Panc1 (cell line): ENCODE measurements around the gene RAB6B. TPM values are rescaled to one million over a fixed set of nuclear protein-coding genes. Genes with fewer than 3 reads are reported as not detected.
A peak's percentile ranks its signal among the peaks of the same experiment; 100 is the strongest.

Source experiments
- ATAC-seq: fragments of 200-7000 bp; cut with Tn5 transposase; 2 replicates; pipeline ENCODE4 v1.9.1; 2020; ENCODE audit warnings: mild to moderate bottlenecking, moderate library complexity
- BruUV-seq: library from RNA; stranded (reverse); fragments of 400-500 nt; replicated peaks from 2 replicates; lab custom pipeline; 2021; lab: Mats Ljungman, UMichigan
- CTCF ChIA-PET: fragments of 300-600 bp; sonication (Branson Sonifier 250); formaldehyde crosslinking; loops from one replicate; lab custom pipeline; 2022; ENCODE audit warnings: antibody characterized with exemption; lab: Charles Lee
- POLR2A ChIA-PET: fragments of 300-600 bp; sonication (Branson Sonifier 250); formaldehyde crosslinking; loops from one replicate; lab custom pipeline; 2022; ENCODE audit warnings: antibody characterized with exemption; lab: Charles Lee
- DNase-seq: peaks from one replicate; pipeline ENCODE4 v3.0.0-alpha.2; 2010; ENCODE audit warnings: low read depth, low spot score
- H3K27ac ChIP-seq: 2 replicates; pipeline ENCODE4 v1.5.1; 2011; ENCODE audit warnings: mild to moderate bottlenecking, low read length, inconsistent platforms
- H3K27me3 ChIP-seq: fragments of 200-500 bp; sonication (Bioruptor generic); 2 replicates; pipeline ENCODE4 v1.6.0; 2014; ENCODE audit warnings: low read length, inconsistent platforms; ENCODE audit not compliant: control insufficient read depth, insufficient read depth
- H3K36me3 ChIP-seq: fragments of 200-500 bp; sonication (Bioruptor generic); 2 replicates; pipeline ENCODE4 v1.5.1; 2014; ENCODE audit warnings: inconsistent platforms, mild to moderate bottlenecking, low read length, moderate library complexity; ENCODE audit not compliant: control insufficient read depth, insufficient read depth
- H3K4me1 ChIP-seq: 2 replicates; pipeline ENCODE4 v1.5.1; 2011; ENCODE audit warnings: inconsistent platforms, mild to moderate bottlenecking, low read length, moderate library complexity; ENCODE audit not compliant: control insufficient read depth, insufficient read depth
- H3K4me3 ChIP-seq, 2 experiments: 2 replicates each; pipeline ENCODE4 v1.5.1; 2011 to 2012; ENCODE audit warnings: low read depth in 2 of 2, low read length in 2 of 2, mild to moderate bottlenecking in 2 of 2, inconsistent platforms in 1 of 2, moderate library complexity in 1 of 2
- H3K9me3 ChIP-seq: fragments of 200-500 bp; sonication (Bioruptor generic); 2 replicates; pipeline ENCODE4 v1.5.1; 2014; ENCODE audit warnings: low read depth, mild to moderate bottlenecking, inconsistent platforms, low read length, moderate library complexity; ENCODE audit not compliant: control insufficient read depth, insufficient read depth
- POLR2AphosphoS5 ChIP-seq: IDR thresholded peaks from 2 replicates; pipeline ENCODE4 v1.6.1; 2012; ENCODE audit warnings: mild to moderate bottlenecking, low read depth, low read length, moderate library complexity
- SIN3A ChIP-seq: IDR thresholded peaks from 2 replicates; pipeline ENCODE4 v1.6.1; 2012; ENCODE audit warnings: low read depth, mild to moderate bottlenecking, low read length, moderate library complexity, borderline replicate concordance; ENCODE audit not compliant: insufficient read depth
- TCF7L2 ChIP-seq: IDR thresholded peaks from 2 replicates; pipeline ENCODE4 v1.6.1; 2011; ENCODE audit warnings: mild to moderate bottlenecking, low read depth, low read length, inconsistent platforms
- in situ Hi-C: cut with HindIII; loops from 2 replicates; pipeline ENCODE4 v1.10.0; 2016; ENCODE audit warnings: low sequenced_read_pairs, low pct_unique_long_range_greater_than_20kb
- intact Hi-C: fragments of 100-400 bp; cut with micrococcal nuclease; formaldehyde crosslinking; loops from one replicate; pipeline ENCODE4 v1.10.0; 2022; ENCODE audit not compliant: unreplicated experiment
- total RNA-seq: library from RNA; stranded (reverse); gene quantifications from one replicate; pipeline ENCODE4 v1.2.1, GENCODE V29; 2021; ENCODE audit not compliant: unreplicated experiment
- TF ChIP-seq, protein P1 (sequence below), 2 experiments: IDR thresholded peaks; 2 replicates each; pipeline ENCODE4 v1.6.1; 2011 to 2012; ENCODE audit warnings: low read depth in 2 of 2, control low read depth in 1 of 2, low read length in 1 of 2, mild to moderate bottlenecking in 1 of 2, moderate library complexity in 1 of 2; ENCODE audit not compliant: insufficient read depth in 1 of 2
- TF ChIP-seq, protein P2 (sequence below): fragments of 450-650 bp; IDR thresholded peaks from 2 replicates; pipeline ENCODE4 v1.5.1; 2017; ENCODE audit warnings: mild to moderate bottlenecking

RAB6B gene
- total RNA-seq, 1 experiment from 2014 or later: 49.2 TPM

DNA sequence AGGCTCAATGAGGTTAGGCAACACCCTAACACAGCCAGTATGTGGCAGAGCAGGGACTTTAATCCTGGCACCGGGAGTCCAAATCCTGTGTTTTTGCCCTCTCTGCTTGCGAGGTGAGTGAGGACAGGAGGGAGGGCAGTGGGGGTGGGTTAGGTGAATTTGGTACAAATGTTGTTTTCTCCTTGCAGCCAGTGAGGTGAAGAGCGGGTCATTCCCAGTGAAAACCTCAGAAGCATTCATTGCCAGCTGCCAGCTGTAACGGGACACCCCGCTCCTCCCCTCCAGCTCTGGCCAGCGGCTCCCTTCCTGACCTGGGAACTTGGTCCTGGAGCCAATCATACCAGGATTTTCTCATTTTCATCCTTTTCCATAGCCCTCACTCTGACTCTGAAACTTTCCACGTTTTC is 45.7 kb upstream of the RAB6B start:
- no peak overlapping the region for H3K4me3 ChIP-seq
- TF ChIP-seq TCF7L2 (no peak), SIN3A (no peak), POLR2AphosphoS5 (no peak)
- TF ChIP-seq, protein P1, sequence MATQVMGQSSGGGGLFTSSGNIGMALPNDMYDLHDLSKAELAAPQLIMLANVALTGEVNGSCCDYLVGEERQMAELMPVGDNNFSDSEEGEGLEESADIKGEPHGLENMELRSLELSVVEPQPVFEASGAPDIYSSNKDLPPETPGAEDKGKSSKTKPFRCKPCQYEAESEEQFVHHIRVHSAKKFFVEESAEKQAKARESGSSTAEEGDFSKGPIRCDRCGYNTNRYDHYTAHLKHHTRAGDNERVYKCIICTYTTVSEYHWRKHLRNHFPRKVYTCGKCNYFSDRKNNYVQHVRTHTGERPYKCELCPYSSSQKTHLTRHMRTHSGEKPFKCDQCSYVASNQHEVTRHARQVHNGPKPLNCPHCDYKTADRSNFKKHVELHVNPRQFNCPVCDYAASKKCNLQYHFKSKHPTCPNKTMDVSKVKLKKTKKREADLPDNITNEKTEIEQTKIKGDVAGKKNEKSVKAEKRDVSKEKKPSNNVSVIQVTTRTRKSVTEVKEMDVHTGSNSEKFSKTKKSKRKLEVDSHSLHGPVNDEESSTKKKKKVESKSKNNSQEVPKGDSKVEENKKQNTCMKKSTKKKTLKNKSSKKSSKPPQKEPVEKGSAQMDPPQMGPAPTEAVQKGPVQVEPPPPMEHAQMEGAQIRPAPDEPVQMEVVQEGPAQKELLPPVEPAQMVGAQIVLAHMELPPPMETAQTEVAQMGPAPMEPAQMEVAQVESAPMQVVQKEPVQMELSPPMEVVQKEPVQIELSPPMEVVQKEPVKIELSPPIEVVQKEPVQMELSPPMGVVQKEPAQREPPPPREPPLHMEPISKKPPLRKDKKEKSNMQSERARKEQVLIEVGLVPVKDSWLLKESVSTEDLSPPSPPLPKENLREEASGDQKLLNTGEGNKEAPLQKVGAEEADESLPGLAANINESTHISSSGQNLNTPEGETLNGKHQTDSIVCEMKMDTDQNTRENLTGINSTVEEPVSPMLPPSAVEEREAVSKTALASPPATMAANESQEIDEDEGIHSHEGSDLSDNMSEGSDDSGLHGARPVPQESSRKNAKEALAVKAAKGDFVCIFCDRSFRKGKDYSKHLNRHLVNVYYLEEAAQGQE (IDR thresholded peaks at IDR 0.05; ENCODE audit: insufficient read depth in 1 of 2, low read depth in 2 of 2, low read length in 1 of 2): no peak
- TF ChIP-seq, protein P2, sequence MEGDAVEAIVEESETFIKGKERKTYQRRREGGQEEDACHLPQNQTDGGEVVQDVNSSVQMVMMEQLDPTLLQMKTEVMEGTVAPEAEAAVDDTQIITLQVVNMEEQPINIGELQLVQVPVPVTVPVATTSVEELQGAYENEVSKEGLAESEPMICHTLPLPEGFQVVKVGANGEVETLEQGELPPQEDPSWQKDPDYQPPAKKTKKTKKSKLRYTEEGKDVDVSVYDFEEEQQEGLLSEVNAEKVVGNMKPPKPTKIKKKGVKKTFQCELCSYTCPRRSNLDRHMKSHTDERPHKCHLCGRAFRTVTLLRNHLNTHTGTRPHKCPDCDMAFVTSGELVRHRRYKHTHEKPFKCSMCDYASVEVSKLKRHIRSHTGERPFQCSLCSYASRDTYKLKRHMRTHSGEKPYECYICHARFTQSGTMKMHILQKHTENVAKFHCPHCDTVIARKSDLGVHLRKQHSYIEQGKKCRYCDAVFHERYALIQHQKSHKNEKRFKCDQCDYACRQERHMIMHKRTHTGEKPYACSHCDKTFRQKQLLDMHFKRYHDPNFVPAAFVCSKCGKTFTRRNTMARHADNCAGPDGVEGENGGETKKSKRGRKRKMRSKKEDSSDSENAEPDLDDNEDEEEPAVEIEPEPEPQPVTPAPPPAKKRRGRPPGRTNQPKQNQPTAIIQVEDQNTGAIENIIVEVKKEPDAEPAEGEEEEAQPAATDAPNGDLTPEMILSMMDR: no peak
- BruUV-seq: no TSS peak
- no peaks in the 10 kb centered on the region for H3K27me3 ChIP-seq
- peak overlapping the region; percentile 41; the same call in 1 of the 2 replicates for H3K27ac ChIP-seq
- no peak for ATAC-seq
- intact Hi-C loops: loop anchor here (5.0 kb wide), 1 partner anchor 91 kb away; no protein-coding TSS in a partner anchor
- DNase-seq: no peak
- H3K9me3 ChIP-seq: no peaks in the 10 kb centered on the region
- in situ Hi-C loops: no loop called here
- peaks cover 64% of the 10 kb centered on the region for H3K4me1 ChIP-seq
- POLR2A ChIA-PET: no interaction called here
- CTCF ChIA-PET: interaction anchor here (1.2 kb wide), 1 partner anchor 270 kb away, joined by 4 read pairs; no protein-coding TSS in a partner anchor
- H3K36me3 ChIP-seq: no peaks in the 10 kb centered on the region

DNA sequence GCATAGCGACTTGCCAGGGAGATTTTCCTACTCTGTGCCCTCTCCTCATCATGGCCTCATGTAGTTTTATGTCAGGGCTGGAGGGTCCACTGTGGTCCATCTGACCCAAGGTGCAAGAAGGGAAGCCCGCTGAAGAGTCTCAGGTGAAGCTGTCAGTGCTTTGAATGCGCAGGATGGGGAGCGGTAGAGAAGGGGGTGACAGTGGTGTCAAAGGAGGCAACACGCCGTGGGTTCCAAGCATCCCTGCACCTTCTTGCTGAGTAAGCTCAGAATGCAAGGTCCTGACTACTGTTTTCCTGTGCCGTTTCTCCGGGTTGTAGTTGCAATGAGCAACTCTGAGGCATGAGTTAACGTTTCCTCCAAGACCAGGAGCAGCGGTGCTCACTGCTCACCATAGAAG is 44.9 kb upstream of the RAB6B start:
- peaks cover 56% of the 10 kb centered on the region for H3K4me1 ChIP-seq
- no peak for DNase-seq
- ChIA-PET POLR2A (no interaction called here), CTCF (interaction anchor here (1.2 kb wide), 1 partner anchor 271 kb away, joined by 4 read pairs; no protein-coding TSS in a partner anchor)
- no peaks in the 10 kb centered on the region for H3K36me3 ChIP-seq
- no peak for ATAC-seq
- TF ChIP-seq TCF7L2 (no peak), SIN3A (no peak), POLR2AphosphoS5 (no peak)
- TF ChIP-seq, protein P2: no peak
- TF ChIP-seq, protein P1 (IDR thresholded peaks at IDR 0.05; ENCODE audit: insufficient read depth in 1 of 2, low read depth in 2 of 2, low read length in 1 of 2): no peak
- BruUV-seq: no TSS peak
- in situ Hi-C loops: no loop called here
- no peaks in the 10 kb centered on the region for H3K27me3 ChIP-seq
- no peak overlapping the region for H3K27ac ChIP-seq
- H3K9me3 ChIP-seq: no peaks in the 10 kb centered on the region
- intact Hi-C loops: loop anchor here (5.0 kb wide), 1 partner anchor 92 kb away; no protein-coding TSS in a partner anchor
- H3K4me3 ChIP-seq: no peak overlapping the region
